Caco-2 (cell line): ENCODE measurements around the gene CDH13. TPM values are rescaled to one million over a fixed set of nuclear protein-coding genes. Genes with fewer than 3 reads are reported as not detected.

Source experiments
- BruUV-seq: library from RNA; stranded (reverse); fragments of 400-500 nt; replicated peaks from 2 replicates; lab custom pipeline; 2021; lab: Mats Ljungman, UMichigan
- CTCF ChIA-PET: fragments of 300-600 bp; sonication (Branson Sonifier 250); formaldehyde crosslinking; loops from one replicate; lab custom pipeline; 2022; ENCODE audit warnings: antibody characterized with exemption; lab: Charles Lee
- POLR2A ChIA-PET: fragments of 300-600 bp; sonication (Branson Sonifier 250); formaldehyde crosslinking; loops from one replicate; lab custom pipeline; 2022; ENCODE audit warnings: antibody characterized with exemption; lab: Charles Lee
- DNase-seq, 2 experiments: peaks; one replicate each; pipeline versions ENCODE4 v3.0.0 to v3.0.0-alpha.2; 2020 to 2022
- H3K27me3 ChIP-seq: replicated peaks from 2 replicates; pipeline ENCODE4 v1.6.0; 2011; ENCODE audit warnings: low read length; ENCODE audit not compliant: control insufficient read depth, insufficient read depth
- H3K36me3 ChIP-seq: 2 replicates; pipeline ENCODE4 v1.5.1; 2011; ENCODE audit warnings: low read length; ENCODE audit not compliant: control insufficient read depth, insufficient read depth
- H3K4me1 ChIP-seq: fragments of 250-450 bp; sonication (Bioruptor Pico); 2 replicates; pipeline ENCODE4 v1.5.1; 2020; ENCODE audit warnings: mild to moderate bottlenecking
- H3K4me3 ChIP-seq: 2 replicates; pipeline ENCODE4 v1.5.1; 2011; ENCODE audit warnings: low read depth, mild to moderate bottlenecking, control low read depth, low read length
- H3K9me3 ChIP-seq: fragments of 250-450 bp; sonication (Bioruptor Pico); 2 replicates; pipeline ENCODE4 v1.5.1; 2020; ENCODE audit warnings: mild to moderate bottlenecking, moderate library complexity
- H3K27ac Mint-ChIP-seq: one replicate; pipeline ENCODE4 v1.8.0; 2022; ENCODE audit warnings: mixed read lengths; ENCODE audit not compliant: unreplicated experiment
- H3K27me3 Mint-ChIP-seq: one replicate; pipeline ENCODE4 v1.8.0; 2022; ENCODE audit warnings: mixed read lengths; ENCODE audit not compliant: insufficient read depth, unreplicated experiment
- H3K36me3 Mint-ChIP-seq: one replicate; pipeline ENCODE4 v1.8.0; 2022; ENCODE audit warnings: mild to moderate bottlenecking, mixed read lengths; ENCODE audit not compliant: insufficient read depth, unreplicated experiment
- H3K4me1 Mint-ChIP-seq: one replicate; pipeline ENCODE4 v1.8.0; 2022; ENCODE audit warnings: low read depth, mixed read lengths; ENCODE audit not compliant: unreplicated experiment
- H3K4me3 Mint-ChIP-seq: one replicate; pipeline ENCODE4 v1.8.0; 2022; ENCODE audit warnings: mild to moderate bottlenecking, moderate library complexity, mixed read lengths; ENCODE audit not compliant: unreplicated experiment
- H3K9me3 Mint-ChIP-seq: one replicate; pipeline ENCODE4 v1.8.0; 2022; ENCODE audit warnings: mixed read lengths; ENCODE audit not compliant: unreplicated experiment
- intact Hi-C: fragments of 100-400 bp; cut with micrococcal nuclease; formaldehyde crosslinking; loops from one replicate; pipeline ENCODE4 v1.10.0; 2022; ENCODE audit not compliant: unreplicated experiment
- total RNA-seq: library from RNA; stranded (reverse); gene quantifications from 2 replicates; pipeline ENCODE4 v1.2.3, GENCODE V29; 2022
- TF ChIP-seq, protein P1 (sequence below), 2 experiments: fragments of 200-600 bp in 1 of 2; IDR thresholded peaks; 1 replicate in 1 of 2; 2 replicates in 1 of 2; pipeline versions ENCODE4 v1.5.1 to v1.8.0; 2011 to 2022; ENCODE audit warnings: antibody characterized with exemption in 1 of 2, control low read depth in 1 of 2, inconsistent platforms in 1 of 2, low read depth in 1 of 2, low read length in 1 of 2, mild to moderate bottlenecking in 1 of 2, moderate library complexity in 1 of 2; ENCODE audit not compliant: insufficient read depth in 1 of 2, severe bottlenecking in 1 of 2, unreplicated experiment in 1 of 2

CDH13 gene
- total RNA-seq, 1 experiment from 2014 or later = 2.2 TPM

DNA sequence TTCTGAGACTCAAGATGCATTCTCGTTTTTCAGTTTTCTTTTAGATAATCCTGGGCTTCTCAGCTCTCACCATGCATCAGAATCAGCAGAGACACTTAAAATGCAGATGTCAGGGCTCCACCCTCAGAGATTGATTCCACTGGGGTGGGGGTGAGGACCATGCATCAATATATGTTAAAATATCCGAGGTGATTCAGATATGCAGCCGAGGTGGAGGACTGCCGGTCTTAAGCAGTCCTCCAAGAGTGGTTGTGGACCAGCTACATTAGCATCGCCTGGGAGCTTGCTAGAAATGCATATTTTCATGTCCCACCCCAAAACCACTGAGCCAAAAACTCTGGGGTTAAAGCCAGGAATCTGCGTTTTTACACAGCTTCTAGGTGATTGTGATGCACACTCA lies 501.3 kb downstream of the CDH13 start:
- H3K27me3 ChIP-seq = no peaks in the 10 kb centered on the region; the same call in 1 of the 2 replicates
- no peak overlapping the region for H3K4me3 ChIP-seq
- Mint-ChIP-seq H3K27ac (no peak overlapping the region), H3K4me3 (no peak overlapping the region), H3K9me3 (peaks cover 24% of the 10 kb centered on the region), H3K36me3 (no peaks in the 10 kb centered on the region), H3K27me3 (no peaks in the 10 kb centered on the region), H3K4me1 (no peaks in the 10 kb centered on the region)
- BruUV-seq = no TSS peak
- H3K36me3 ChIP-seq = no peaks in the 10 kb centered on the region
- intact Hi-C loops = no loop called here
- ChIA-PET CTCF (no interaction called here), POLR2A (no interaction called here)
- H3K9me3 ChIP-seq = peaks cover 21% of the 10 kb centered on the region
- TF ChIP-seq, protein P1, sequence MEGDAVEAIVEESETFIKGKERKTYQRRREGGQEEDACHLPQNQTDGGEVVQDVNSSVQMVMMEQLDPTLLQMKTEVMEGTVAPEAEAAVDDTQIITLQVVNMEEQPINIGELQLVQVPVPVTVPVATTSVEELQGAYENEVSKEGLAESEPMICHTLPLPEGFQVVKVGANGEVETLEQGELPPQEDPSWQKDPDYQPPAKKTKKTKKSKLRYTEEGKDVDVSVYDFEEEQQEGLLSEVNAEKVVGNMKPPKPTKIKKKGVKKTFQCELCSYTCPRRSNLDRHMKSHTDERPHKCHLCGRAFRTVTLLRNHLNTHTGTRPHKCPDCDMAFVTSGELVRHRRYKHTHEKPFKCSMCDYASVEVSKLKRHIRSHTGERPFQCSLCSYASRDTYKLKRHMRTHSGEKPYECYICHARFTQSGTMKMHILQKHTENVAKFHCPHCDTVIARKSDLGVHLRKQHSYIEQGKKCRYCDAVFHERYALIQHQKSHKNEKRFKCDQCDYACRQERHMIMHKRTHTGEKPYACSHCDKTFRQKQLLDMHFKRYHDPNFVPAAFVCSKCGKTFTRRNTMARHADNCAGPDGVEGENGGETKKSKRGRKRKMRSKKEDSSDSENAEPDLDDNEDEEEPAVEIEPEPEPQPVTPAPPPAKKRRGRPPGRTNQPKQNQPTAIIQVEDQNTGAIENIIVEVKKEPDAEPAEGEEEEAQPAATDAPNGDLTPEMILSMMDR (IDR thresholded peaks at IDR 0.05; ENCODE audit: insufficient read depth in 1 of 2, low read depth in 1 of 2, low read length in 1 of 2, severe bottlenecking in 1 of 2, unreplicated experiment in 1 of 2) = no peak
- DNase-seq = no peak
- no peaks in the 10 kb centered on the region for H3K4me1 ChIP-seq

DNA sequence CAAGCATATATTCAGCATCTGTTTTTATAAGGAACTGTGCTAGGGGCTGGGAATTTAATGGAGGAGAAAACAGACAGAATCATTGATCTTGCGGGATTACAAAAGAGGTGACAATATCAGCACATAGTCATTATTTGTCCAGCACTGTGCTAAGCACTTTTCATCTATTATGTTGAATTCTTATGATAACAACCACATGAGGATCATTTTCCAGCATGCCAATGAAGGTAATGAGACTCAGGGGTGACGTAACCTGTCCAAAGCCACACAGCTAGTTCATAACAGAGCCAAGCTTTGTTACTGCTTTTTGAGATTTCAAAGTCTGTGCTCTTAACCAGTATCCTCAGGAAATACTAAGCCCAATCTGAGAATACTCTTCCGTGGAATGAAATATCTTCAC lies 503.3 kb downstream of the CDH13 start:
- Mint-ChIP-seq H3K9me3 (peaks cover 24% of the 10 kb centered on the region), H3K27me3 (no peaks in the 10 kb centered on the region), H3K4me3 (no peak overlapping the region), H3K36me3 (no peaks in the 10 kb centered on the region), H3K4me1 (no peaks in the 10 kb centered on the region), H3K27ac (no peak overlapping the region)
- Histone ChIP-seq H3K4me1 (no peaks in the 10 kb centered on the region), H3K4me3 (no peak overlapping the region), H3K27me3 (no peaks in the 10 kb centered on the region; the same call in 1 of the 2 replicates), H3K9me3 (peaks cover 14% of the 10 kb centered on the region), H3K36me3 (no peaks in the 10 kb centered on the region)
- intact Hi-C loops = loop anchor here (5.0 kb wide), 1 partner anchor 67 kb away; no protein-coding TSS in a partner anchor
- POLR2A ChIA-PET = no interaction called here
- TF ChIP-seq, protein P1 (IDR thresholded peaks at IDR 0.05; ENCODE audit: insufficient read depth in 1 of 2, low read depth in 1 of 2, low read length in 1 of 2, severe bottlenecking in 1 of 2, unreplicated experiment in 1 of 2) = no peak
- CTCF ChIA-PET = no interaction called here
- no peak for DNase-seq
- no TSS peak for BruUV-seq

DNA sequence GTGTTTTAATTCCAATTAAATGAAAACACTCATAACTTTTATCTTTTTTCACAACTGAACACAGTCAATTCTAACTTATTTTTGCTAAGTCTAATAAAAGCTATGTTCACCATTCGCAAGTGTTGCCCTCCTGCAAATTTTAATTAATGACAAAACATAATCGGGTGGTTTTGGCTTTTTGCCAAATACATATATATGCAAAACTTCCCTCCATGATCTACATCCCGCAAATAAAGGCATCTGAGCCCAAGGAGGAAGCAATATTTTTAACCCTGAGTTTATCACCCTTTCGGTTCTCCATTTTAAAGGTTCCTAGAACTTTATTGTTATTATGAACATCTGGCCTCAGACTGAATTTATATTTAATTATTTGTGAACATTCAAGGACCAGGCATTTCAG lies 507.9 kb downstream of the CDH13 start:
- Histone ChIP-seq H3K27me3 (no peaks in the 10 kb centered on the region), H3K4me3 (no peak overlapping the region), H3K9me3 (no peaks in the 10 kb centered on the region), H3K36me3 (no peaks in the 10 kb centered on the region), H3K4me1 (peaks cover 15% of the 10 kb centered on the region)
- intact Hi-C loops = loop anchor here (5.0 kb wide), 1 partner anchor 63 kb away; no protein-coding TSS in a partner anchor
- CTCF ChIA-PET = no interaction called here
- peaks cover 5% of the 10 kb centered on the region for H3K36me3 Mint-ChIP-seq
- no peak overlapping the region for H3K27ac Mint-ChIP-seq
- TF ChIP-seq, protein P1 (IDR thresholded peaks at IDR 0.05; ENCODE audit: insufficient read depth in 1 of 2, low read depth in 1 of 2, low read length in 1 of 2, severe bottlenecking in 1 of 2, unreplicated experiment in 1 of 2) = no peak
- POLR2A ChIA-PET = no interaction called here
- peaks cover 17% of the 10 kb centered on the region for H3K4me1 Mint-ChIP-seq
- DNase-seq = no peak
- no peaks in the 10 kb centered on the region for H3K27me3 Mint-ChIP-seq
- no peaks in the 10 kb centered on the region for H3K9me3 Mint-ChIP-seq
- BruUV-seq = no TSS peak
- no peak overlapping the region for H3K4me3 Mint-ChIP-seq
